Esophagus muscularis mucosa (tissue), 4 donors: ENCODE results near the gene KRT6B. TPM values are rescaled to one million over a fixed set of nuclear protein-coding genes. Genes with fewer than 3 reads are reported as not detected.

Experiments
- DNase-seq: peaks from one replicate; pipeline ENCODE4 v3.0.0-alpha.2; 2017; ENCODE audit errors: extremely low spot score
- H3K27ac ChIP-seq, 4 donors: fragments of 200-600 bp; sonication (generic); replicated peaks in 1 of 4; 1 replicate in 3 of 4; 2 replicates in 1 of 4; pipeline ENCODE4 v1.5.1; 2016 to 2019; ENCODE audit warnings: mild to moderate bottlenecking in 1 of 4
- H3K27me3 ChIP-seq, 4 donors: fragments of 200-600 bp; sonication (generic); one replicate each; pipeline versions ENCODE4 v1.5.1 to v1.6.0; 2016 to 2019
- H3K36me3 ChIP-seq, 4 donors: fragments of 200-600 bp; sonication (generic); one replicate each; pipeline ENCODE4 v1.5.1; 2016 to 2019
- H3K4me1 ChIP-seq, 4 donors: fragments of 200-600 bp; sonication (generic); one replicate each; pipeline ENCODE4 v1.5.1; 2016 to 2019
- H3K4me3 ChIP-seq, 4 donors: fragments of 200-600 bp; sonication (generic); 1 replicate in 2 of 4; 2 replicates in 2 of 4; pipeline ENCODE4 v1.5.1; 2016 to 2019; ENCODE audit warnings: mild to moderate bottlenecking in 4 of 4, moderate library complexity in 1 of 4
- H3K9me3 ChIP-seq, 4 donors: fragments of 200-600 bp; sonication (generic); 1 replicate in 3 of 4; 2 replicates in 1 of 4; pipeline ENCODE4 v1.5.1; 2016 to 2019
- CTCF ChIP-seq, 3 experiments: fragments of 200-600 bp in 2 of 3; fragments of 450-650 bp in 1 of 3; sonication (generic) in 2 of 3; IDR thresholded peaks; one replicate each; pipeline ENCODE4 v1.5.1; 2017 to 2019; ENCODE audit warnings: antibody characterized with exemption in 3 of 3, mild to moderate bottlenecking in 2 of 3, moderate library complexity in 1 of 3
- EP300 ChIP-seq: sonication (generic); formaldehyde crosslinking; IDR thresholded peaks from one replicate; pipeline ENCODE4 v1.6.1; 2017; ENCODE audit warnings: antibody characterized with exemption
- POLR2A ChIP-seq: fragments of 450-650 bp; IDR thresholded peaks from one replicate; pipeline ENCODE4 v1.6.1; 2017; ENCODE audit warnings: antibody characterized with exemption, moderate library complexity, mild to moderate bottlenecking, low read depth
- POLR2AphosphoS5 ChIP-seq, 2 donors: sonication (generic); formaldehyde crosslinking; IDR thresholded peaks; one replicate each; pipeline ENCODE4 v1.6.1; 2017; ENCODE audit warnings: antibody characterized with exemption in 2 of 2
- WGBS: methylation state at CpG from one replicate; pipeline ENCODE4 v1.1.5; 2018; 5-methylcytosine and 5-hydroxymethylcytosine counted together
- intact Hi-C: fragments of 100-400 bp; cut with DNase I; formaldehyde crosslinking; loops from one replicate; pipeline ENCODE4 v1.15.1; 2023
- total RNA-seq, 4 donors: library from RNA; depleted of rRNA; stranded (reverse); fragments of >200 nt; gene quantifications; one replicate each; pipeline versions ENCODE4 v1.1.0 to v1.2.1, GENCODE V29; 2016

KRT6B gene
- total RNA-seq, 4 donors from 2014 or later = not detected

DNA sequence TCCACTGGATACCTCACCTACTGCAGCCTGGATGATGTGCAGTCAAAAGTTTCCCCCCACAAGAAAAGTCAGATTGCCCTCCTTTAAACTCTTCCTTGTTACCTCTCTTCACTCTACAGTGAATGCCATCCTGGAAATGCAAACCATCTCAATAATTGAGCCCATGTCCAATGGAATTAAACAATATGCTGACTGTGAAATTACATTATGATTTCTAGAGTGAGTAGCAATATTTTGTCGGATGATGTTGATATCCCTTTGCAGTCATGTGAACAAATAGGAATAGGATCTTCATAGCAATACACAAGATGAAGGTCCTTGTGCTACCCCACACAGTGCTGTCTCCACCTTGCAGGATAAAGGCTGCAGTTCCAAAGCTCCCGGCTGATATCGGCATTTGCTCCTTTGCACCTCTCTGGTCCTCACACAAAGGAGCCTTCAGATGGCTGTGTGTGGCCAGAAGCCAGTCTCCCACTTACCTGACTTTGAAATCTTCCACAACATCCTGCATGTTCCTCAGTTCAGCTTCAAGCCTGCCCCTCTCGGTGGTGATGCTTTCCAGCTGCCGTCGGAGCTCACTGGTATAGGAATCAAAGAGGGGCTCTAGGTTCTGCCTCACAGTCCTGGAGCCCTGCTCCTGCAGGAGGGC lies 19.3 kb downstream of the KRT6B start:
- 85% methylated on average over 6 of the region's 6 CpGs for WGBS
- no peak overlapping the region for H3K27ac ChIP-seq

DNA sequence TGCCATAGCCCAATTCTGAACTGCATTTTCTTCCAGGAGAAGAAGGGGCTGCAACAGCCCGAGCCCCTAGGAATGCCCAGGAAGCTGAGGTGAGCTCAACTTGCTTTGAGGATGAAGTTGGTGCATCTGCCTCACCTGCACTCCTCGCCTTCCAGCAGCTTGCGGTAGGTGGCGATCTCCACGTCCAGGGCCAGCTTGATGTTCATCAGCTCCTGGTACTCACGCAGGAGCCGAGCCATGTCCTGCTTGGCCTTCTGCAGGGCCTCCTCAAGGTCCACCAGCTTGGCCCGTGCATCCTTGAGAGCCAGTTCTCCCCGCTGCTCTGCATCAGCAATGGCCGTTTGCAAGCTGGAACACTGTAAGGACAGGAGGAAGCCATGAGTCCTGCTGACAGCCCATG lies 23.8 kb downstream of the KRT6B start:
- TF ChIP-seq EP300 (no peak), POLR2A (no peak), POLR2AphosphoS5 (IDR thresholded peaks at IDR 0.05) (no peak), CTCF (IDR thresholded peaks at IDR 0.05) (no peak)
- WGBS = 83% methylated on average over 7 of the region's 10 CpGs

More for the DNA sequence above, 19.3 kb downstream of the KRT6B start:
- Histone ChIP-seq H3K36me3 (no peaks in the 10 kb centered on the region), H3K9me3 (no peaks in the 10 kb centered on the region), H3K4me3 (no peak overlapping the region), H3K27me3 (peaks cover 0 to 10% (median 0%) of the 10 kb centered on the region in 4 donors), H3K4me1 (peaks cover 0 to 8% (median 0%) of the 10 kb centered on the region in 4 donors)
- no peak for TF ChIP-seq POLR2A
- TF ChIP-seq EP300 = no peak
- no peak for TF ChIP-seq POLR2AphosphoS5 (IDR thresholded peaks at IDR 0.05)
- no peak for TF ChIP-seq CTCF (IDR thresholded peaks at IDR 0.05)
- no peak for DNase-seq
- intact Hi-C loops = no loop called here

GRCh38 chr12:52427083-52427482 lies 24.9 kb downstream of the KRT6B start:
- no peak for DNase-seq
- Histone ChIP-seq H3K36me3 (no peaks in the 10 kb centered on the region), H3K27me3 (peaks cover 0 to 10% (median 0%) of the 10 kb centered on the region in 4 donors), H3K4me3 (no peak overlapping the region), H3K27ac (no peak overlapping the region), H3K9me3 (no peaks in the 10 kb centered on the region), H3K4me1 (peaks cover 2 to 21% (median 16%) of the 10 kb centered on the region in 4 donors)
- intact Hi-C loops = no loop called here
- no peak for TF ChIP-seq POLR2AphosphoS5 (IDR thresholded peaks at IDR 0.05)
- TF ChIP-seq POLR2A = no peak
- TF ChIP-seq CTCF (IDR thresholded peaks at IDR 0.05) = no peak
- TF ChIP-seq EP300 = no peak
- WGBS = 57% methylated on average over 1 of the region's 1 CpG

More for the DNA sequence above, 23.8 kb downstream of the KRT6B start:
- Histone ChIP-seq H3K27ac (no peak overlapping the region), H3K27me3 (peaks cover 0 to 10% (median 0%) of the 10 kb centered on the region in 4 donors), H3K4me1 (peaks cover 2 to 14% (median 13%) of the 10 kb centered on the region in 4 donors), H3K4me3 (no peak overlapping the region), H3K36me3 (no peaks in the 10 kb centered on the region), H3K9me3 (no peaks in the 10 kb centered on the region)
- no peak for DNase-seq
- intact Hi-C loops = no loop called here

DNA sequence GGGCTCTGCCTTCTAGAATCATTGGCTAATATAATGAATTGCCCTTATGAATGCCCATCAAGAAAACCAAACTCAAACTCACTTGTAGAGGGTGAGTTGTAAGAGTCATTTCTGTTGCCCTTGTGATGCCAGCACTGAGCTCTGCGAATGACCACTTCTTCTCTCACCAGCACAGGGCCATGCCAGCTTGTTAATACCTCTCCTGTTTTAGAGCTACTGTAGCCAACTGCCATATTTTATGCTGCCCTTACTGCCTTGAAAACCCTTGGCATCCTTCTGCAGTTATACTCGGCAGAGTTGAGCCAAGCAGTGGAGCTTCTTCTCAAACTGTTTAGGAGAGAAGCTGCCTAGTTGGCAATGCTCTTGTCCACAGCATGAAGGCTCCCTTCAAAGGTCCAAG lies 25.9 kb downstream of the KRT6B start:
- TF ChIP-seq CTCF (IDR thresholded peaks at IDR 0.05) (no peak), POLR2A (no peak), POLR2AphosphoS5 (IDR thresholded peaks at IDR 0.05) (no peak), EP300 (no peak)
- Histone ChIP-seq H3K36me3 (no peaks in the 10 kb centered on the region), H3K27ac (no peak overlapping the region), H3K4me1 (peaks cover 2 to 21% (median 16%) of the 10 kb centered on the region in 4 donors), H3K9me3 (no peaks in the 10 kb centered on the region), H3K27me3 (peaks cover 0 to 9% (median 0%) of the 10 kb centered on the region in 4 donors), H3K4me3 (no peak overlapping the region)
- intact Hi-C loops = no loop called here
- DNase-seq = no peak
- WGBS = 75% methylated on average over 2 of the region's 2 CpGs
